ENCODE results near the gene TPSG1.
"Not testable (repeated sequence)": the region's sequence is repeated elsewhere in the genome, so short reads cannot be mapped to it uniquely, and the experiment has no call there.

DNA sequence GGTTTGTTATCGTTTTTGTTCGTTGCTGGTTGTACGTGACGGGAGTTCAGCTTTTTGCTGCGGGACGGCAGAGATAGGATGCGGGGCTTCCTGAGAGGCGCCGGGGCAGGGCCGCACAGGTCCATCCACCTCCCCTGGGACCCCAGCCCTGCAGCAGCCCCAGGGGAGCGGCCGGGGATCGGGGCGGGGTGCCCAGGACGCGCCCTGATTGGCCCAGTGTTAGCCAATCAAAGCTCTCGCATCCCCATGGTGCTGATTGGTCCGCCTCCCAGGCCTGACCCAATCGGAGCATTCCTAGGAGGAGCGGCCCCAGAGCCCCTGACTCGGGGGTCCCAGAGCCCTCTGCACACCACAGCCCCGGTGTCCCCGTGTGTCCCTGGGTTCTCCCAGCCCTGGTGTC, 13.8 kb upstream of the TPSG1 start:
- TF ChIP-seq, protein P1, sequence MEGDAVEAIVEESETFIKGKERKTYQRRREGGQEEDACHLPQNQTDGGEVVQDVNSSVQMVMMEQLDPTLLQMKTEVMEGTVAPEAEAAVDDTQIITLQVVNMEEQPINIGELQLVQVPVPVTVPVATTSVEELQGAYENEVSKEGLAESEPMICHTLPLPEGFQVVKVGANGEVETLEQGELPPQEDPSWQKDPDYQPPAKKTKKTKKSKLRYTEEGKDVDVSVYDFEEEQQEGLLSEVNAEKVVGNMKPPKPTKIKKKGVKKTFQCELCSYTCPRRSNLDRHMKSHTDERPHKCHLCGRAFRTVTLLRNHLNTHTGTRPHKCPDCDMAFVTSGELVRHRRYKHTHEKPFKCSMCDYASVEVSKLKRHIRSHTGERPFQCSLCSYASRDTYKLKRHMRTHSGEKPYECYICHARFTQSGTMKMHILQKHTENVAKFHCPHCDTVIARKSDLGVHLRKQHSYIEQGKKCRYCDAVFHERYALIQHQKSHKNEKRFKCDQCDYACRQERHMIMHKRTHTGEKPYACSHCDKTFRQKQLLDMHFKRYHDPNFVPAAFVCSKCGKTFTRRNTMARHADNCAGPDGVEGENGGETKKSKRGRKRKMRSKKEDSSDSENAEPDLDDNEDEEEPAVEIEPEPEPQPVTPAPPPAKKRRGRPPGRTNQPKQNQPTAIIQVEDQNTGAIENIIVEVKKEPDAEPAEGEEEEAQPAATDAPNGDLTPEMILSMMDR (IDR thresholded peaks at IDR 0.05): not testable (repeated sequence)
- not testable (repeated sequence) for TF ChIP-seq EZH2, EZH2phosphoT487 (IDR thresholded peaks at IDR 0.05)

Measured in neural progenitor cell (in vitro differentiated cells).